Smooth muscle cell (in vitro differentiated cells): ENCODE measurements around the gene KCNS1. TPM values are rescaled to one million over a fixed set of nuclear protein-coding genes. Genes with fewer than 3 reads are reported as not detected.

Experiments used
- DNase-seq: peaks from one replicate; lab custom pipeline; 2025; ENCODE audit not compliant: unreplicated experiment; lab: John Stamatoyannopoulos, UW
- H2AFZ ChIP-seq: fragments of 200-600 bp; sonication (generic); 2 replicates; pipeline ENCODE4 v1.6.0; 2016; ENCODE audit warnings: antibody characterized with exemption, low read depth, mild to moderate bottlenecking
- H3F3A ChIP-seq: fragments of 200-600 bp; sonication (generic); 2 replicates; pipeline ENCODE4 v1.6.0; 2017; ENCODE audit warnings: antibody characterized with exemption, low read depth
- H3K27ac ChIP-seq: fragments of 200-600 bp; sonication (generic); 2 replicates; pipeline ENCODE4 v1.5.1; 2016; ENCODE audit warnings: low read depth, mild to moderate bottlenecking
- H3K27me3 ChIP-seq: fragments of 200-600 bp; sonication (generic); 2 replicates; pipeline ENCODE4 v1.6.1; 2016; ENCODE audit warnings: low read depth, mild to moderate bottlenecking
- H3K36me3 ChIP-seq: fragments of 200-600 bp; sonication (generic); 2 replicates; pipeline ENCODE4 v1.5.1; 2016; ENCODE audit warnings: low read depth
- H3K4me1 ChIP-seq: fragments of 200-600 bp; sonication (generic); 2 replicates; pipeline ENCODE4 v1.5.1; 2016; ENCODE audit warnings: low read depth
- H3K4me2 ChIP-seq: fragments of 200-600 bp; sonication (generic); 2 replicates; pipeline ENCODE4 v1.6.0; 2016; ENCODE audit warnings: mild to moderate bottlenecking
- H3K4me3 ChIP-seq: fragments of 200-600 bp; sonication (generic); 2 replicates; pipeline ENCODE4 v1.5.1; 2016; ENCODE audit warnings: mild to moderate bottlenecking
- H3K79me2 ChIP-seq: fragments of 200-600 bp; sonication (generic); 2 replicates; pipeline ENCODE4 v1.6.0; 2016; ENCODE audit warnings: low read depth, mild to moderate bottlenecking
- H3K9ac ChIP-seq: fragments of 200-600 bp; sonication (generic); 2 replicates; pipeline ENCODE4 v1.6.0; 2016; ENCODE audit warnings: low read depth
- H3K9me3 ChIP-seq: fragments of 200-600 bp; sonication (generic); replicated peaks from 2 replicates; pipeline ENCODE4 v1.5.1; 2016; ENCODE audit warnings: low read depth
- H4K20me1 ChIP-seq: fragments of 200-600 bp; sonication (generic); 2 replicates; pipeline ENCODE4 v1.6.0; 2016; ENCODE audit warnings: low read depth
- WGBS: methylation state at CpG from one replicate; pipeline ENCODE4 v1.1.7; 2016; ENCODE audit warnings: low lambda C conversion rate; 5-methylcytosine and 5-hydroxymethylcytosine counted together
- polyA plus RNA-seq: library from polyadenylated mRNA; unstranded; fragments of >200 nt; fragmentation: Nextera tagmentation; extraction: Ambion mirVana; gene quantifications from 2 replicates; pipeline ENCODE4 v1.2.1, GENCODE V29; 2016
- total RNA-seq: library from RNA; depleted of rRNA; stranded (reverse); fragments of >200 nt; gene quantifications from 2 replicates; pipeline ENCODE4 v1.2.3, GENCODE V29; 2014
- TF ChIP-seq, protein P1 (sequence below): fragments of 200-600 bp; sonication (generic); IDR thresholded peaks from 2 replicates; pipeline ENCODE4 v1.5.1; 2017; ENCODE audit warnings: borderline replicate concordance, mild to moderate bottlenecking, antibody characterized with exemption; ENCODE audit not compliant: insufficient read depth, poor library complexity, severe bottlenecking

The KCNS1 gene
- total and polyA plus RNA-seq, 2 experiments from 2014 or later = 0.35 to 1.4 TPM

DNA sequence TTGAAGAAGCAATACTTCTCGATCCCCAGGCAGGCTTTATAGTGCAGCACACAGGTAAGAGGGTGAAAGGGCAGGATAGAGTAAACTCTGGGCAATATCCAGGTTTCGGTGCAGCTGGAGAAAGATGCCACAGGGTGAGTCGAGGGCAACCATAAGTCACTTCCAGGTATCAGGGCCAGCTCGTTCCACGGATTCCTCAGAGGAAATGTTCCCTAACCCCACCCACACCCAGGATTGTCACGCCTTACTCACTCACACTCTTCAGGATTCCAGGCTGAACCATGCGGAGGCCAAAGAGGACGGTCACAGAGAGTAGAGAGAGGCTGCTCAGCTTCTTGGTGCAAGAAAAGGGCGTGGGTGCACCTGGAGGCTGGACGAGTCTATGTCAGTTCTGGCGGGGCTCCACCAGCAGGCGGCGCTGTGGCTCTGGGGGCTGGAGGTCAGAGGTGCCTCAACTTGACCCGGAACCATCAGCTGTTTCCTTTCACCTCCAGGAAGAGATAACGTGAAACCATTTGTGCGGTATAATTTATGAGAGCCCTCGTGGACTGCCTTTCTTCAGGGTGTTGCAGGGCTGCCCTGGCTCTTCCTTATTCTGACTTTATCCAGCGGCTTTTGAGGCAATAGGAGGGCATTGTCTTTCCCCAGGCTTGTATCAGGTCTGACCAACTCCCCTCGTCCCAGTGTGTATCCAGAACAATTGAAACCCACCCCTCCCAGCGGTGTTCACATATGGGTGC lies 37.8 kb upstream of the KCNS1 start:
- no peaks in the 10 kb centered on the region for H3K9me3 ChIP-seq

GRCh38 chr20:45136911-45137310 lies 36.0 kb upstream of the KCNS1 start:
- no peak for DNase-seq
- no peaks in the 10 kb centered on the region for H3F3A ChIP-seq
- no peak overlapping the region for H3K4me3 ChIP-seq
- TF ChIP-seq, protein P1, sequence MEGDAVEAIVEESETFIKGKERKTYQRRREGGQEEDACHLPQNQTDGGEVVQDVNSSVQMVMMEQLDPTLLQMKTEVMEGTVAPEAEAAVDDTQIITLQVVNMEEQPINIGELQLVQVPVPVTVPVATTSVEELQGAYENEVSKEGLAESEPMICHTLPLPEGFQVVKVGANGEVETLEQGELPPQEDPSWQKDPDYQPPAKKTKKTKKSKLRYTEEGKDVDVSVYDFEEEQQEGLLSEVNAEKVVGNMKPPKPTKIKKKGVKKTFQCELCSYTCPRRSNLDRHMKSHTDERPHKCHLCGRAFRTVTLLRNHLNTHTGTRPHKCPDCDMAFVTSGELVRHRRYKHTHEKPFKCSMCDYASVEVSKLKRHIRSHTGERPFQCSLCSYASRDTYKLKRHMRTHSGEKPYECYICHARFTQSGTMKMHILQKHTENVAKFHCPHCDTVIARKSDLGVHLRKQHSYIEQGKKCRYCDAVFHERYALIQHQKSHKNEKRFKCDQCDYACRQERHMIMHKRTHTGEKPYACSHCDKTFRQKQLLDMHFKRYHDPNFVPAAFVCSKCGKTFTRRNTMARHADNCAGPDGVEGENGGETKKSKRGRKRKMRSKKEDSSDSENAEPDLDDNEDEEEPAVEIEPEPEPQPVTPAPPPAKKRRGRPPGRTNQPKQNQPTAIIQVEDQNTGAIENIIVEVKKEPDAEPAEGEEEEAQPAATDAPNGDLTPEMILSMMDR = no peak
- H3K9ac ChIP-seq = no peak overlapping the region
- H3K9me3 ChIP-seq = no peaks in the 10 kb centered on the region
- H3K4me2 ChIP-seq = no peak overlapping the region
- no peaks in the 10 kb centered on the region for H4K20me1 ChIP-seq
- 46% methylated on average over 2 of the region's 2 CpGs for WGBS
- no peaks in the 10 kb centered on the region for H3K4me1 ChIP-seq
- no peak overlapping the region for H2AFZ ChIP-seq
- H3K27me3 ChIP-seq = peaks cover 26% of the 10 kb centered on the region
- no peaks in the 10 kb centered on the region for H3K36me3 ChIP-seq
- no peak overlapping the region for H3K27ac ChIP-seq
- H3K79me2 ChIP-seq = no peaks in the 10 kb centered on the region

More for the DNA sequence above, 37.8 kb upstream of the KCNS1 start:
- Histone ChIP-seq H3K9ac (no peak overlapping the region), H3K4me3 (no peak overlapping the region), H2AFZ (no peak overlapping the region), H3K36me3 (no peaks in the 10 kb centered on the region), H3K4me2 (no peak overlapping the region), H3K27ac (no peak overlapping the region), H4K20me1 (no peaks in the 10 kb centered on the region), H3K27me3 (peaks cover 11% of the 10 kb centered on the region), H3K4me1 (no peaks in the 10 kb centered on the region), H3K79me2 (no peaks in the 10 kb centered on the region), H3F3A (no peaks in the 10 kb centered on the region)
- no peak for DNase-seq
- 46% methylated on average over 20 of the region's 20 CpGs for WGBS
- TF ChIP-seq, protein P1 = peak; percentile 64

DNA sequence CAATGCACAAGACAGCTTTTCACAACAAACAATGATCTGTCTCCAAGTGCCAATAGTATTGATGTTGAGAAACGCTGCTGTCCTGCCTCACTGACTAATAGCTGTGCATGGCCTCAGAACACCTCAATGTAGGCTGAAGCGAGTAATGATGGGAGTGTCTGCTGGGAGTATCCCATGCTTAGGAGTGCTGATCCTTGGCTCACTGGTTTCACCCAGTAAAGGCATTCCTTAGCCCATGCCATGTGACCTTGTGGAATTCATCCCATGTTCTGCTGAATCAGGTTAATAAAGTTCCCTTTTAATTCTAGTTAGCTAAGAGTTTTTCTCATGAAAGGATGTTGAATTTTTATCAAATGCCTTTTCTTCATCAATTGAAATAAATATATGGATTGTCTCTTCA lies 27.2 kb upstream of the KCNS1 start:
- no peaks in the 10 kb centered on the region for H4K20me1 ChIP-seq
- TF ChIP-seq, protein P1 = no peak
- no peak for DNase-seq
- H3K27ac ChIP-seq = no peak overlapping the region
- H3K36me3 ChIP-seq = no peaks in the 10 kb centered on the region
- WGBS = 87% methylated on average over 2 of the region's 2 CpGs
- H3K4me2 ChIP-seq = no peak overlapping the region
- H3K9ac ChIP-seq = no peak overlapping the region
- H3K27me3 ChIP-seq = peaks cover 41% of the 10 kb centered on the region
- no peaks in the 10 kb centered on the region for H3K4me1 ChIP-seq
- no peaks in the 10 kb centered on the region for H3K9me3 ChIP-seq
- no peaks in the 10 kb centered on the region for H3K79me2 ChIP-seq
- H3F3A ChIP-seq = no peaks in the 10 kb centered on the region
- no peak overlapping the region for H3K4me3 ChIP-seq
- H2AFZ ChIP-seq = no peak overlapping the region

DNA sequence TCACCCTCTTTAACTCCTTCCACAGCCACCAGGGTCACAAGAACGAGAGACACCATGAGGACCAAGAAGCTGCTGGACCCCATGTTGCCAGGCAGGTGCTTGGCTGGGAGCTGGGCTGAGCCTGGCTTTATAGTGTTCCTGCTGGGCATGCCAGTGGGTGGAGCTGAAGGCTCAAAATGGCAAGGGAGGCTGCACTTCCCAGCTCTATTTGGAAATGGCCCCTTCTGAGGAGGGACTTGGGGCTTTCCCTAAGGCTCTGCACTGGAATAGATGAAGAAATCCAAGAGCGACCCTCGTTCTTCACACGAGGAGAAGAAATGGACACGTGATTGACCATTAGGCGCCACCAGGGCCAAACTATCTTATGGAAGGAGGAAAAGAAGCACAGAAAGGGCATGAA lies 23.4 kb upstream of the KCNS1 start, which contains the start of gene WFDC12:
TSS of gene WFDC12 (minus strand) at position 101 of the 400 bp plus-strand sequence. CDS start at position 83, 18 bp downstream.
- Histone ChIP-seq H3K4me2 (no peak within 1 kb of the TSS), H3F3A (no peaks in the 10 kb centered on the region), H4K20me1 (no peaks in the 10 kb centered on the region), H3K4me3 (no peak within 1 kb of the TSS), H3K9ac (no peak within 1 kb of the TSS), H3K4me1 (no peaks in the 10 kb centered on the region), H2AFZ (no peak within 1 kb of the TSS), H3K9me3 (no peaks in the 10 kb centered on the region), H3K36me3 (no peaks in the 10 kb centered on the region), H3K79me2 (no peaks in the 10 kb centered on the region), H3K27ac (no peak within 1 kb of the TSS), H3K27me3 (peaks cover 11% of the 10 kb centered on the region)
- WGBS = 91% methylated on average over 6 of the region's 6 CpGs
- no peak for DNase-seq
- TF ChIP-seq, protein P1 = no peak
